T-cell (primary cell): Measurements from ENCODE around the gene EEFSEC. TPM values are rescaled to one million over a fixed set of nuclear protein-coding genes. Genes with fewer than 3 reads are reported as not detected.

Experiments
- ATAC-seq, 4 experiments: fragments of 200-7000 bp in 3 of 4; fragments of 150-1000 bp in 1 of 4; cut with Tn5 transposase; replicated peaks in 1 of 4; 1 replicate in 3 of 4; 2 replicates in 1 of 4; pipeline ENCODE4 v1.10.0; 2021; ENCODE audit warnings: moderate library complexity in 3 of 4, mild to moderate bottlenecking in 2 of 4, moderate number of reproducible peaks in 1 of 4
- CTCF ChIA-PET, 2 donors: fragments of 300-600 bp; sonication (Branson Sonifier 250); formaldehyde crosslinking; loops; one replicate each; lab custom pipeline; 2022; ENCODE audit warnings: antibody characterized with exemption in 2 of 2; lab: Charles Lee
- POLR2A ChIA-PET, 2 donors: fragments of 300-600 bp; sonication (Branson Sonifier 250); formaldehyde crosslinking; loops; one replicate each; lab custom pipeline; 2022; ENCODE audit warnings: antibody characterized with exemption in 2 of 2; lab: Charles Lee
- DNase-seq, 35 experiments: peaks; one replicate each; pipeline versions ENCODE4 v3.0.0 to v3.0.0-alpha.2; 2013 to 2023
- H3K27ac ChIP-seq: one replicate; pipeline ENCODE4 v1.5.1; 2013; ENCODE audit warnings: low read length
- H3K27me3 ChIP-seq, 2 experiments: replicated peaks in 1 of 2; 1 replicate in 1 of 2; 2 replicates in 1 of 2; pipeline versions ENCODE4 v1.6.1 to v1.7.0; 2013; ENCODE audit warnings: low read length in 1 of 2, mixed read lengths in 1 of 2; ENCODE audit not compliant: control insufficient read depth in 2 of 2, insufficient read depth in 2 of 2; ENCODE audit errors: extremely low read depth in 1 of 2
- H3K36me3 ChIP-seq, 2 donors: 1 replicate in 1 of 2; 2 replicates in 1 of 2; pipeline versions ENCODE4 v1.6.1 to v1.7.0; 2013; ENCODE audit warnings: low read length in 1 of 2; ENCODE audit not compliant: control insufficient read depth in 2 of 2, insufficient read depth in 1 of 2; ENCODE audit errors: extremely low read depth in 1 of 2
- H3K4me1 ChIP-seq, 2 experiments: 1 replicate in 1 of 2; 2 replicates in 1 of 2; pipeline versions ENCODE4 v1.6.1 to v1.7.0; 2013; ENCODE audit warnings: low read length in 2 of 2, mixed read lengths in 1 of 2; ENCODE audit not compliant: insufficient read depth in 2 of 2, control insufficient read depth in 1 of 2; ENCODE audit errors: extremely low read depth in 1 of 2
- H3K4me3 ChIP-seq, 2 donors: 1 replicate in 1 of 2; 2 replicates in 1 of 2; pipeline versions ENCODE4 v1.5.1 to v1.7.0; 2013; ENCODE audit warnings: mild to moderate bottlenecking in 2 of 2, low read length in 1 of 2, moderate library complexity in 1 of 2; ENCODE audit not compliant: control insufficient read depth in 1 of 2; ENCODE audit errors: extremely low read depth in 1 of 2
- H3K9me3 ChIP-seq: 2 replicates; pipeline ENCODE4 v1.7.0; 2013
- H3K27ac Mint-ChIP-seq, 2 donors: one replicate each; pipeline ENCODE4 v1.8.0; 2020 to 2021; ENCODE audit warnings: mild to moderate bottlenecking in 2 of 2, mixed read lengths in 2 of 2
- H3K27me3 Mint-ChIP-seq, 2 donors: one replicate each; pipeline ENCODE4 v1.8.0; 2021 to 2022; ENCODE audit warnings: mixed read lengths in 2 of 2
- H3K36me3 Mint-ChIP-seq: one replicate; pipeline ENCODE4 v1.8.0; 2021; ENCODE audit warnings: mixed read lengths
- H3K4me1 Mint-ChIP-seq, 3 donors: one replicate each; pipeline ENCODE4 v1.8.0; 2020 to 2022; ENCODE audit warnings: mixed read lengths in 3 of 3, mild to moderate bottlenecking in 1 of 3
- H3K4me3 Mint-ChIP-seq, 3 donors: one replicate each; pipeline ENCODE4 v1.8.0; 2020 to 2022; ENCODE audit warnings: mild to moderate bottlenecking in 3 of 3, mixed read lengths in 3 of 3, moderate library complexity in 3 of 3
- H3K9me3 Mint-ChIP-seq, 3 donors: one replicate each; pipeline ENCODE4 v1.8.0; 2020 to 2022; ENCODE audit warnings: mixed read lengths in 3 of 3
- WGBS: methylation state at CpG from one replicate; pipeline ENCODE4 v1.1.5; 2013; ENCODE audit warnings: missing lambda C conversion rate; ENCODE audit not compliant: insufficient coverage; 5-methylcytosine and 5-hydroxymethylcytosine counted together
- total RNA-seq, 35 experiments: library from RNA in 6 of 35; stranded (reverse) in 6 of 35; fragments of 120-200 nt in 1 of 35; gene quantifications; one replicate each; pipeline versions ENCODE4 v1.2.1 to v1.2.4 and lab custom pipeline; 2013 to 2026

EEFSEC gene
- total RNA-seq, 5 donors from 2014 or later (not counting 1 experiment from before 2014, with no cell fraction given): 15.9 to 21.1 (median 19.1) TPM

GRCh38 chr3:128173200-128173599, 19.9 kb downstream of the EEFSEC start:
- ChIA-PET CTCF (interaction anchor here in 1 of 2 donors (0.8 kb wide), 1 partner anchor 10 kb away, joined by 3 read pairs; no protein-coding TSS in a partner anchor), POLR2A (no interaction called here)
- peaks cover 7% of the 10 kb centered on the region for H3K36me3 Mint-ChIP-seq
- H3K27me3 Mint-ChIP-seq: no peaks in the 10 kb centered on the region
- Histone ChIP-seq H3K27me3 (no peaks in the 10 kb centered on the region), H3K27ac (no peak overlapping the region), H3K36me3 (no peaks in the 10 kb centered on the region), H3K9me3 (no peaks in the 10 kb centered on the region), H3K4me3 (no peak overlapping the region), H3K4me1 (peaks cover 0 to 6% of the 10 kb centered on the region in 2 experiments)
- no peak for DNase-seq
- peaks cover 36 to 59% (median 51%) of the 10 kb centered on the region in 3 donors for H3K4me1 Mint-ChIP-seq
- WGBS: 100% methylated on average over 2 of the region's 8 CpGs
- ATAC-seq: no peak
- no peak overlapping the region for H3K4me3 Mint-ChIP-seq
- H3K27ac Mint-ChIP-seq: peak overlapping the region in 1 of 2 donors; percentile 13
- H3K9me3 Mint-ChIP-seq: no peaks in the 10 kb centered on the region

GRCh38 chr3:128173849-128174248, 20.6 kb downstream of the EEFSEC start:
- H3K27me3 Mint-ChIP-seq: no peaks in the 10 kb centered on the region
- Histone ChIP-seq H3K27ac (no peak overlapping the region), H3K4me3 (no peak overlapping the region), H3K9me3 (no peaks in the 10 kb centered on the region), H3K27me3 (no peaks in the 10 kb centered on the region), H3K36me3 (no peaks in the 10 kb centered on the region), H3K4me1 (peaks cover 0 to 6% of the 10 kb centered on the region in 2 experiments)
- H3K4me1 Mint-ChIP-seq: peaks cover 42 to 61% (median 49%) of the 10 kb centered on the region in 3 donors
- ChIA-PET CTCF (no interaction called here), POLR2A (no interaction called here)
- no peak for DNase-seq
- H3K4me3 Mint-ChIP-seq: no peak overlapping the region
- H3K27ac Mint-ChIP-seq: no peak overlapping the region
- ATAC-seq: no peak
- WGBS: 86% methylated on average over 5 of the region's 7 CpGs
- peaks cover 4% of the 10 kb centered on the region for H3K36me3 Mint-ChIP-seq
- no peaks in the 10 kb centered on the region for H3K9me3 Mint-ChIP-seq

- ChIA-PET POLR2A (no interaction called here), CTCF (no interaction called here)
- no peak overlapping the region for H3K4me3 ChIP-seq
- H3K4me1 ChIP-seq: peaks cover 0 to 6% of the 10 kb centered on the region in 2 experiments
- Mint-ChIP-seq H3K36me3 (peaks cover 6% of the 10 kb centered on the region), H3K27ac (peak overlapping the region in 1 of 2 donors; percentile 23), H3K9me3 (no peaks in the 10 kb centered on the region), H3K4me1 (peaks cover 50 to 64% (median 56%) of the 10 kb centered on the region in 3 donors), H3K4me3 (peak overlapping the region in 1 of 3 donors; percentile 6), H3K27me3 (no peaks in the 10 kb centered on the region)
- H3K9me3 ChIP-seq: no peaks in the 10 kb centered on the region
- WGBS: 96% methylated on average over 3 of the region's 9 CpGs
- no peaks in the 10 kb centered on the region for H3K36me3 ChIP-seq
- H3K27ac ChIP-seq: no peak overlapping the region
- H3K27me3 ChIP-seq: no peaks in the 10 kb centered on the region
- DNase-seq: no peak
- ATAC-seq: no peak
Measured at GRCh38 chr3:128174675-128175590, 21.7 kb downstream of the EEFSEC start.

GRCh38 chr3:128175768-128176167, 22.5 kb downstream of the EEFSEC start:
- CTCF ChIA-PET: no interaction called here
- no peaks in the 10 kb centered on the region for H3K36me3 ChIP-seq
- no peak overlapping the region for H3K27ac ChIP-seq
- H3K36me3 Mint-ChIP-seq: peaks cover 6% of the 10 kb centered on the region
- no peak for DNase-seq
- ATAC-seq: no peak
- peaks cover 0 to 6% of the 10 kb centered on the region in 2 experiments for H3K4me1 ChIP-seq
- H3K27ac Mint-ChIP-seq: no peak overlapping the region
- no peaks in the 10 kb centered on the region for H3K27me3 Mint-ChIP-seq
- H3K9me3 ChIP-seq: no peaks in the 10 kb centered on the region
- H3K4me1 Mint-ChIP-seq: peaks cover 57 to 70% (median 60%) of the 10 kb centered on the region in 3 donors
- no peaks in the 10 kb centered on the region for H3K27me3 ChIP-seq
- WGBS: 83% methylated on average over 3 of the region's 5 CpGs
- POLR2A ChIA-PET: no interaction called here
- peak overlapping the region in 1 of 3 donors; percentile 6 for H3K4me3 Mint-ChIP-seq
- no peaks in the 10 kb centered on the region for H3K9me3 Mint-ChIP-seq
- H3K4me3 ChIP-seq: no peak overlapping the region

GRCh38 chr3:128176276-128176833, 23.1 kb downstream of the EEFSEC start:
- Mint-ChIP-seq H3K9me3 (no peaks in the 10 kb centered on the region), H3K4me1 (peaks cover 59 to 71% (median 60%) of the 10 kb centered on the region in 3 donors), H3K4me3 (no peak overlapping the region), H3K27ac (no peak overlapping the region), H3K36me3 (peaks cover 6% of the 10 kb centered on the region), H3K27me3 (no peaks in the 10 kb centered on the region)
- ATAC-seq (peak in 2 of 4 experiments; percentile 55 to 61), DNase-seq (peak in 1 of 35 experiments; percentile 19)
- no peak overlapping the region for H3K4me3 ChIP-seq
- H3K9me3 ChIP-seq: no peaks in the 10 kb centered on the region
- H3K36me3 ChIP-seq: no peaks in the 10 kb centered on the region
- CTCF ChIA-PET: no interaction called here
- H3K27ac ChIP-seq: no peak overlapping the region
- peaks cover 0 to 6% of the 10 kb centered on the region in 2 experiments for H3K4me1 ChIP-seq
- POLR2A ChIA-PET: interaction anchor here in 1 of 2 donors (1.3 kb wide), 1 partner anchor 70 kb away, joined by 4 read pairs; no protein-coding TSS in a partner anchor
- H3K27me3 ChIP-seq: no peaks in the 10 kb centered on the region
- no CpG with 5 or more reads among the region's 6 CpGs for WGBS

GRCh38 chr3:128177865-128178264, 24.6 kb downstream of the EEFSEC start:
- no peak overlapping the region for H3K4me3 ChIP-seq
- Mint-ChIP-seq H3K36me3 (peaks cover 6% of the 10 kb centered on the region), H3K9me3 (no peaks in the 10 kb centered on the region), H3K27ac (no peak overlapping the region), H3K27me3 (no peaks in the 10 kb centered on the region), H3K4me3 (peak overlapping the region in 1 of 3 donors; percentile 27), H3K4me1 (peaks cover 68 to 75% (median 74%) of the 10 kb centered on the region in 3 donors)
- no CpG with 5 or more reads among the region's 2 CpGs for WGBS
- DNase-seq (no peak), ATAC-seq (no peak)
- ChIA-PET POLR2A (no interaction called here), CTCF (no interaction called here)
- H3K27me3 ChIP-seq: no peaks in the 10 kb centered on the region
- peaks cover 0 to 10% of the 10 kb centered on the region in 2 experiments for H3K4me1 ChIP-seq
- no peak overlapping the region for H3K27ac ChIP-seq
- H3K36me3 ChIP-seq: no peaks in the 10 kb centered on the region
- H3K9me3 ChIP-seq: no peaks in the 10 kb centered on the region
